ENCODE data around the gene ARID5B. TPM values are rescaled to one million over a fixed set of nuclear protein-coding genes. Genes with fewer than 3 reads are reported as not detected.
A peak's percentile ranks its signal among the peaks of the same experiment; 100 is the strongest.

Gene ARID5B
- total RNA-seq, 1 experiment from 2014 or later = 168 TPM

DNA sequence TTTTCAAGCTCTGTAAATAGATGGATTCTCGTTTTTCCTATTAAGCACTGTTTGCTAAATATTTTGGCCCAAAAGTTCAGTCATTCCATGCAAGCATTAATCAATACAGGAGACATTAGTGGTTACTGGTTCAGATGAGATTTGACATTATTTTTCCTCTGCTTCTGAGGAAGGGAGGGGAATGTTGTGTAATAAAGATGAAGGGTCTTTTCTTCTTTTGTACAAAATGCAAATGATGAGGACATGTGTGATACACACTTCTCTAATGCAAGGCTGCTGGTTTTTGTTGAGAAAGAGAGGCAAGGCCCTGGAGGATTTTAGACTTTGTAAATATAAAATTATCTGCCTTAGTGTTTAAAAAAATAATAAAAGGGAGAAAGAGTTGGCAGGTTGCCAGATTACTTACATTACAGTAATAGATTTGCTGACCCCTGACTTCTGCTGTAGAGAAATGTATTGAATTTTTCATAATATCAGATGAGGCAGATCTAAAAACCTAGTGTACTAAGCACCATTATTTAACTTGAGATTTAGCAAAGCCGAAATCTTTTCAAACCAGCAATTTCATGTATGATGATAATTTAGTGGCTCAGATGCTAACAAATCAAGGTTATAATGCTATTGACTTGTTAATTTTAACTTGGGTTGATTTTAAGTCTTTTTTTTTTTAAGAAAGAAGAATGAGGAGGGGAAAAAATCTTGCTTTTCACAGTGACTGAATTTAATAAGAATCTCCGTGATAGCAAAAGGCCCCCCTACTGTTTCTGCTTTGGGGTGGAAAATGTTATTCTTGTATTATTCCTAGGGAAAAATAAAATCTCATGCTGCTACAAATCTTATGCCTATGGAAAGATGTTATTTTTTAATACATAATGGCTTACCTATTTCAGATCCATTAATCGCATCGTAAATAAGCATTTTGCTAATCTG, 180.1 kb downstream of the ARID5B start:
- Mint-ChIP-seq H3K27me3 (ENCODE audit: insufficient read depth, unreplicated experiment) (no peaks in the 10 kb centered on the region), H3K4me3 (ENCODE audit: unreplicated experiment) (peak overlapping the region; percentile 3), H3K9me3 (ENCODE audit: unreplicated experiment) (peaks cover 7% of the 10 kb centered on the region), H3K27ac (ENCODE audit: unreplicated experiment) (peak overlapping the region; percentile 50), H3K4me1 (ENCODE audit: low read depth, unreplicated experiment) (peaks cover 43% of the 10 kb centered on the region), H3K36me3 (ENCODE audit: insufficient read depth, unreplicated experiment) (peaks cover 100% of the 10 kb centered on the region)
- Histone ChIP-seq H3K27me3 (replicated peaks; ENCODE audit: control insufficient read depth, insufficient read depth, low read length) (no peaks in the 10 kb centered on the region), H3K9me3 (no peaks in the 10 kb centered on the region), H3K4me3 (ENCODE audit: low read depth, low read length) (no peak overlapping the region), H3K4me1 (peaks cover 41% of the 10 kb centered on the region), H3K36me3 (ENCODE audit: control insufficient read depth, insufficient read depth, low read length) (peaks cover 15% of the 10 kb centered on the region)
- ChIA-PET POLR2A (no interaction called here), CTCF (interaction anchor here (1.0 kb wide), 1 partner anchor 43 kb away, joined by 3 read pairs; no protein-coding TSS in a partner anchor)
- DNase-seq = no peak
- intact Hi-C loops (cut with micrococcal nuclease; ENCODE audit: unreplicated experiment) = no loop called here
- TF ChIP-seq, protein P1, sequence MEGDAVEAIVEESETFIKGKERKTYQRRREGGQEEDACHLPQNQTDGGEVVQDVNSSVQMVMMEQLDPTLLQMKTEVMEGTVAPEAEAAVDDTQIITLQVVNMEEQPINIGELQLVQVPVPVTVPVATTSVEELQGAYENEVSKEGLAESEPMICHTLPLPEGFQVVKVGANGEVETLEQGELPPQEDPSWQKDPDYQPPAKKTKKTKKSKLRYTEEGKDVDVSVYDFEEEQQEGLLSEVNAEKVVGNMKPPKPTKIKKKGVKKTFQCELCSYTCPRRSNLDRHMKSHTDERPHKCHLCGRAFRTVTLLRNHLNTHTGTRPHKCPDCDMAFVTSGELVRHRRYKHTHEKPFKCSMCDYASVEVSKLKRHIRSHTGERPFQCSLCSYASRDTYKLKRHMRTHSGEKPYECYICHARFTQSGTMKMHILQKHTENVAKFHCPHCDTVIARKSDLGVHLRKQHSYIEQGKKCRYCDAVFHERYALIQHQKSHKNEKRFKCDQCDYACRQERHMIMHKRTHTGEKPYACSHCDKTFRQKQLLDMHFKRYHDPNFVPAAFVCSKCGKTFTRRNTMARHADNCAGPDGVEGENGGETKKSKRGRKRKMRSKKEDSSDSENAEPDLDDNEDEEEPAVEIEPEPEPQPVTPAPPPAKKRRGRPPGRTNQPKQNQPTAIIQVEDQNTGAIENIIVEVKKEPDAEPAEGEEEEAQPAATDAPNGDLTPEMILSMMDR (IDR thresholded peaks at IDR 0.05; ENCODE audit: insufficient read depth in 1 of 2, low read depth in 1 of 2, low read length in 1 of 2, severe bottlenecking in 1 of 2, unreplicated experiment in 1 of 2) = no peak
- BruUV-seq (replicated peaks) = no TSS peak

GRCh38 chr10:62082271-62082656, 180.8 kb downstream of the ARID5B start:
- TF ChIP-seq, protein P1 (IDR thresholded peaks at IDR 0.05; ENCODE audit: insufficient read depth in 1 of 2, low read depth in 1 of 2, low read length in 1 of 2, severe bottlenecking in 1 of 2, unreplicated experiment in 1 of 2) = no peak
- BruUV-seq (replicated peaks) = no TSS peak
- Histone ChIP-seq H3K4me1 (peaks cover 34% of the 10 kb centered on the region), H3K9me3 (no peaks in the 10 kb centered on the region), H3K36me3 (ENCODE audit: control insufficient read depth, insufficient read depth, low read length) (peaks cover 13% of the 10 kb centered on the region), H3K27me3 (replicated peaks; ENCODE audit: control insufficient read depth, insufficient read depth, low read length) (no peaks in the 10 kb centered on the region), H3K4me3 (ENCODE audit: low read depth, low read length) (no peak overlapping the region)
- H3K27me3 Mint-ChIP-seq (ENCODE audit: insufficient read depth, unreplicated experiment) = no peaks in the 10 kb centered on the region
- no peak for DNase-seq
- peaks cover 100% of the 10 kb centered on the region for H3K36me3 Mint-ChIP-seq (ENCODE audit: insufficient read depth, unreplicated experiment)
- H3K4me3 Mint-ChIP-seq (ENCODE audit: unreplicated experiment) = no peak overlapping the region
- peak overlapping the region; percentile 50 for H3K27ac Mint-ChIP-seq (ENCODE audit: unreplicated experiment)
- peaks cover 7% of the 10 kb centered on the region for H3K9me3 Mint-ChIP-seq (ENCODE audit: unreplicated experiment)
- ChIA-PET CTCF (no interaction called here), POLR2A (no interaction called here)
- H3K4me1 Mint-ChIP-seq (ENCODE audit: low read depth, unreplicated experiment) = peaks cover 38% of the 10 kb centered on the region
- intact Hi-C loops (cut with micrococcal nuclease; ENCODE audit: unreplicated experiment) = no loop called here

- BruUV-seq (replicated peaks) = no TSS peak
- POLR2A ChIA-PET = interaction anchor here (0.6 kb wide), 1 partner anchor 439 kb away, joined by 10 read pairs; no protein-coding TSS in a partner anchor
- intact Hi-C loops (cut with micrococcal nuclease; ENCODE audit: unreplicated experiment) = no loop called here
- CTCF ChIA-PET = interaction anchor here (0.6 kb wide), 1 partner anchor 72 kb away, joined by 4 read pairs; no protein-coding TSS in a partner anchor
- H3K9me3 Mint-ChIP-seq (ENCODE audit: unreplicated experiment) = peaks cover 7% of the 10 kb centered on the region
- DNase-seq = no peak
- peaks cover 43% of the 10 kb centered on the region for H3K4me1 Mint-ChIP-seq (ENCODE audit: low read depth, unreplicated experiment)
- H3K27me3 Mint-ChIP-seq (ENCODE audit: insufficient read depth, unreplicated experiment) = no peaks in the 10 kb centered on the region
- peaks cover 100% of the 10 kb centered on the region for H3K36me3 Mint-ChIP-seq (ENCODE audit: insufficient read depth, unreplicated experiment)
- Histone ChIP-seq H3K4me1 (peaks cover 36% of the 10 kb centered on the region), H3K4me3 (ENCODE audit: low read depth, low read length) (no peak overlapping the region), H3K9me3 (no peaks in the 10 kb centered on the region), H3K36me3 (ENCODE audit: control insufficient read depth, insufficient read depth, low read length) (peaks cover 13% of the 10 kb centered on the region), H3K27me3 (replicated peaks; ENCODE audit: control insufficient read depth, insufficient read depth, low read length) (no peaks in the 10 kb centered on the region)
- H3K4me3 Mint-ChIP-seq (ENCODE audit: unreplicated experiment) = no peak overlapping the region
- TF ChIP-seq, protein P1 (IDR thresholded peaks at IDR 0.05; ENCODE audit: insufficient read depth in 1 of 2, low read depth in 1 of 2, low read length in 1 of 2, severe bottlenecking in 1 of 2, unreplicated experiment in 1 of 2) = no peak
- peak overlapping the region; percentile 50 for H3K27ac Mint-ChIP-seq (ENCODE audit: unreplicated experiment)
Measured at GRCh38 chr10:62082729-62083411, 181.4 kb downstream of the ARID5B start.

All from Caco-2 (cell line).